Mucosa of rectum (tissue), 2 donors: ENCODE results near the gene TXNDC9.
"Not testable (repeated sequence)": the region's sequence is repeated elsewhere in the genome, so short reads cannot be mapped to it uniquely, and the experiment has no call there.

ENCODE experiments used
- H3K27ac ChIP-seq, 2 donors: one replicate each; pipeline ENCODE4 v1.7.0; 2013; ENCODE audit warnings: inconsistent platforms in 2 of 2, low read depth in 2 of 2, low read length in 2 of 2
- H3K27me3 ChIP-seq, 2 donors: one replicate each; pipeline ENCODE4 v1.7.0; 2013; ENCODE audit warnings: low read length in 2 of 2; ENCODE audit not compliant: control insufficient read depth in 2 of 2, insufficient read depth in 2 of 2
- H3K36me3 ChIP-seq, 2 donors: one replicate each; pipeline ENCODE4 v1.7.0; 2013; ENCODE audit warnings: low read length in 2 of 2; ENCODE audit not compliant: control insufficient read depth in 2 of 2, insufficient read depth in 2 of 2
- H3K4me1 ChIP-seq, 2 donors: one replicate each; pipeline ENCODE4 v1.7.0; 2013; ENCODE audit warnings: low read length in 2 of 2, mild to moderate bottlenecking in 1 of 2; ENCODE audit not compliant: control insufficient read depth in 2 of 2, insufficient read depth in 2 of 2
- H3K4me3 ChIP-seq, 2 donors: one replicate each; pipeline ENCODE4 v1.7.0; 2013; ENCODE audit warnings: low read length in 2 of 2
- H3K9ac ChIP-seq, 2 donors: one replicate each; pipeline ENCODE4 v1.7.0; 2013; ENCODE audit warnings: low read length in 2 of 2, low read depth in 1 of 2, mild to moderate bottlenecking in 1 of 2
- H3K9me3 ChIP-seq, 2 donors: one replicate each; pipeline ENCODE4 v1.7.0; 2013; ENCODE audit warnings: low read length in 2 of 2; ENCODE audit not compliant: control insufficient read depth in 2 of 2
- donor health status: healthy.
- donor health status: Normal muscosa, but diverticular disease.

The TXNDC9 gene

DNA sequence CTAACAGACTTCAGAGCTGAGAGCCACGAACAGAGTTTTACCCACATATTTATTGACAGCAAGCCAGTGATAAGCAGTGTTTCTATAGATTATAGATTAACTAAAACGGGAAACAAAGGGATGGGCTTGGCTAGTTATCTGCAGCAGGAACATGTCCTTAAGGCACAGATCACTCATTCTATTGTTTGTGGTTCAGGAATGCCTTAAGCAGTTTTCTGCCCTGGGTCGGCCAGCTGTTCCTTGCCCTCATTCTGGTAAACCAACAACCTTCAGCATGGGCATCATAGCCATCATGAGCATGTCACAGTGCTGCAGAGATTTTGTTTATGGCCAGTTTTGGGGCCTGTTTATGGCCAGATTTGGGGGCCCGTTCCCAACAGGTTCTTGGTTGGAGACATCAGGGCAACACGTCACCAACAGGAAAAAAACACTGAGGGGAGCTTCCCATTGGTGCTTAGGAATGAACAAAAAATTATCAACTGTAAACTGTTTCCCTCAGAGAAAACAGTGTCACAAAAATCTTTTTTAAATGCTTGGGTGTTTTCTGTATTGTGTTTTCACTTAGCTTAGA, 57.9 kb downstream of the TXNDC9 start:
- H3K36me3 ChIP-seq, result not testable (repeated sequence)

DNA sequence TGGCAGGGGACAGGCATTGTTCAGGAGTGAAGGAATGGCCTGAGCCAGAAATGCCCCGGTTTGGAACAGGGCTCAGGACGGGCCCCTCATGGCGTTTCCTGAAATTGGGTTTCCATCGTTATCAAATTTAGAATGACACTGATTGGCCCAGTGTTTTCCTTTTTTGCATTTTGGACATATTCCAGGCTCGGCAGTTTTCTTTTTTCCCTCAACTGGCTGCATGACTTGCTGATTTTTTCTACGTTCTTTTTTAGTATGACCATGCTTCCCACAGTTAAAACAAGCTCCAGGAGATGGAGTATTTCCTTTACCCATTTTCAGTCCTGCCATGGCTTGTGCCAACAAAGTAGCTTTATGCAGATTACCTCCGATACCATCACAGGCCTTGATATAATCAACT, 60.3 kb downstream of the TXNDC9 start:
- no peak overlapping the region for H3K9ac ChIP-seq
- no peaks in the 10 kb centered on the region for H3K4me1 ChIP-seq
- no peak overlapping the region for H3K4me3 ChIP-seq
- H3K9me3 ChIP-seq, result no peaks in the 10 kb centered on the region
- no peaks in the 10 kb centered on the region for H3K27me3 ChIP-seq
- no peak overlapping the region for H3K27ac ChIP-seq
- no peaks in the 10 kb centered on the region for H3K36me3 ChIP-seq

More for the DNA sequence above, 57.9 kb downstream of the TXNDC9 start:
- not testable (repeated sequence) for H3K27me3 ChIP-seq, H3K9me3 ChIP-seq, H3K4me1 ChIP-seq, H3K4me3 ChIP-seq, H3K27ac ChIP-seq, H3K9ac ChIP-seq
